ENCODE measurements around the gene OPCML.

Gene OPCML

GRCh38 chr11:132587716-132588115 is 944.6 kb downstream of the OPCML start:
- TF ChIP-seq CTCF (IDR thresholded peaks at IDR 0.05; ENCODE audit: borderline replicate concordance, insufficient read depth, low read depth, low read length): no peak
- no peak overlapping the region for H3K4me3 ChIP-seq (ENCODE audit: low read depth, low read length)

GRCh38 chr11:132586801-132587200 is 945.5 kb downstream of the OPCML start:
- H3K4me3 ChIP-seq (ENCODE audit: low read depth, low read length): no peak overlapping the region
- TF ChIP-seq CTCF (IDR thresholded peaks at IDR 0.05; ENCODE audit: borderline replicate concordance, insufficient read depth, low read depth, low read length): no peak

- H3K4me3 ChIP-seq (ENCODE audit: low read depth, low read length): no peak overlapping the region
- TF ChIP-seq CTCF (IDR thresholded peaks at IDR 0.05; ENCODE audit: borderline replicate concordance, insufficient read depth, low read depth, low read length): no peak
Observed at GRCh38 chr11:132579634-132580327, 952.5 kb downstream of the OPCML start.

- H3K4me3 ChIP-seq (ENCODE audit: low read depth, low read length): no peak overlapping the region
- no peak for TF ChIP-seq CTCF (IDR thresholded peaks at IDR 0.05; ENCODE audit: borderline replicate concordance, insufficient read depth, low read depth, low read length)
Observed at GRCh38 chr11:132579136-132579535, 953.2 kb downstream of the OPCML start.

GRCh38 chr11:132578580-132578979 is 953.7 kb downstream of the OPCML start:
- TF ChIP-seq CTCF (IDR thresholded peaks at IDR 0.05; ENCODE audit: borderline replicate concordance, insufficient read depth, low read depth, low read length): no peak
- no peak overlapping the region for H3K4me3 ChIP-seq (ENCODE audit: low read depth, low read length)

- no peak for TF ChIP-seq CTCF (IDR thresholded peaks at IDR 0.05; ENCODE audit: borderline replicate concordance, insufficient read depth, low read depth, low read length)
- no peak overlapping the region for H3K4me3 ChIP-seq (ENCODE audit: low read depth, low read length)
Observed at GRCh38 chr11:132576706-132577105, 955.6 kb downstream of the OPCML start.

GRCh38 chr11:132564091-132564885 is 968.0 kb downstream of the OPCML start:
- no peak overlapping the region for H3K4me3 ChIP-seq (ENCODE audit: low read depth, low read length)
- no peak for TF ChIP-seq CTCF (IDR thresholded peaks at IDR 0.05; ENCODE audit: borderline replicate concordance, insufficient read depth, low read depth, low read length)
